RWPE1 (cell line): ENCODE measurements around the gene CASK.

Source experiments
- CTCF ChIA-PET: fragments of 350-600 bp; sonication (Branson Sonifier 250); formaldehyde crosslinking; extraction: SDS; loops from one replicate; lab custom pipeline; 2021; lab: Yijun Ruan, JAX
- POLR2A ChIA-PET: fragments of 400-600 bp; formaldehyde crosslinking; extraction: SDS; loops from one replicate; lab custom pipeline; 2020; ENCODE audit warnings: antibody characterized with exemption; ENCODE audit not compliant: low non-redundant PET; lab: Yijun Ruan, JAX
- DNase-seq: peaks from one replicate; pipeline ENCODE4 v3.0.0; 2012; ENCODE audit warnings: low spot score
- H3K27ac ChIP-seq: fragments of 450-650 bp; 2 replicates; pipeline ENCODE4 v1.5.1; 2017
- CTCF ChIP-seq: fragments of 450-650 bp; conservative IDR thresholded peaks from 2 replicates; pipeline ENCODE4 v1.5.1; 2017; ENCODE audit warnings: low read depth, mild to moderate bottlenecking

The CASK gene

GRCh38 chrX:41553688-41554087 lies 369.7 kb downstream of the CASK start:
- CTCF ChIA-PET, result no interaction called here
- TF ChIP-seq CTCF, result no peak
- no peak overlapping the region for H3K27ac ChIP-seq
- DNase-seq, result no peak
- POLR2A ChIA-PET, result no interaction called here

DNA sequence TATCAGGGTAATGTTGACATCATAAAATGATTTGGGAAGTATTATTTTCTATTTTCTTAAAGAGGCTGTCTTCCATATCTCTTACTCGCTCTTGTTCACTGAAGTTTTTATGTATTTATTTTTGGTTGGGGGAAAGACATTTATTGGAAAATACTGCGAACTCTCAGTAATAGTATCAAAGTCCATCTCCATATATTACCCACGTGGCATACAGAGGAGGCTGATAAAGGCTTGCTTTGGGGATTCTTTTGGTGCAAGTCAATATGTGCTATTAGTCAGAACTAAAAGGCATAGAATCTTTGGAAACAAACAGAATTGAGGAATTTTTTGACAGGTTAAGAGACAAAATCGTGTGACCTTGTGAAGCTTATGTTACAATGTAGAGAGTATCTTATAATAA lies 374.9 kb downstream of the CASK start:
- POLR2A ChIA-PET, result no interaction called here
- H3K27ac ChIP-seq, result no peak overlapping the region
- CTCF ChIA-PET, result no interaction called here
- no peak for TF ChIP-seq CTCF
- no peak for DNase-seq

DNA sequence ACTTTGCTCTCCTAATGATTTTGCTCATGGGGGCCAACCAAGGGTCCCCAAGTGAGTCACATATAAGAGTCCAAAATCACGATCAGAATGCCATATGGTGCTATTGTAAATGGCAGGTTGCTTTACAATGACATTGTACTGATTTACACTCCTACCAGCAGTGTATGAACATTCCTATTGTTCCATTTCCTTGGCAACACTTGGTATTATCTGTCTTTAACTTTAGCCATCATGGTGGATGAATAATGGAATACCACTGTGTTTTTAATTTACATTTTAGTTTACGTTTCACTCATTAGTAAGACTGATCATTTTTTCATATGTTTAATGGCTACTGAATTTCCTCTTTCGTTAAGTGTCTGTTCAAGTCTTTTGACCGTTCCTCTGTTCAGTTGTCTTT lies 379.7 kb downstream of the CASK start:
- TF ChIP-seq CTCF, result no peak
- no peak overlapping the region for H3K27ac ChIP-seq
- ChIA-PET POLR2A (no interaction called here), CTCF (no interaction called here)
- DNase-seq, result no peak

DNA sequence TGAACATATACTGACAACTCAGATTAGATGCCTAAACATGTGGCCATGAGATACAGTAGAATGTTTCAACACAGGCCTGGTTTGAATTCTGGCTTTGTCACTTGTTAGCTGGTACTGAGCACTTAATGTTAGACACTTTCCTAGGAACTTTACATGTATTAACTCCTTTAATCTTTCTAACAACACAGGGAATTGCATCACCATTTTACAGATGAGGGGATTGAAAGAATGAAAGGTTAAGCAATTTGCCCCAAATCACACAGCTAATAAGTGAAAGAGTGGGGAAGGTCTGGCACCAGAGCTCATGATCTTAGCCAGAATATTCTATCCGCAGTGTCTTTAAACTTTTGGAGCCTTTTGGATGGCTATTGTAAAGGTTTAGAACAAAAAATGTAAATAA lies 380.3 kb downstream of the CASK start:
- ChIA-PET CTCF (no interaction called here), POLR2A (no interaction called here)
- DNase-seq, result no peak
- no peak overlapping the region for H3K27ac ChIP-seq
- TF ChIP-seq CTCF, result no peak

GRCh38 chrX:41542536-41542935 lies 380.8 kb downstream of the CASK start:
- TF ChIP-seq CTCF, result no peak
- H3K27ac ChIP-seq, result no peak overlapping the region
- ChIA-PET POLR2A (no interaction called here), CTCF (no interaction called here)
- DNase-seq, result no peak

DNA sequence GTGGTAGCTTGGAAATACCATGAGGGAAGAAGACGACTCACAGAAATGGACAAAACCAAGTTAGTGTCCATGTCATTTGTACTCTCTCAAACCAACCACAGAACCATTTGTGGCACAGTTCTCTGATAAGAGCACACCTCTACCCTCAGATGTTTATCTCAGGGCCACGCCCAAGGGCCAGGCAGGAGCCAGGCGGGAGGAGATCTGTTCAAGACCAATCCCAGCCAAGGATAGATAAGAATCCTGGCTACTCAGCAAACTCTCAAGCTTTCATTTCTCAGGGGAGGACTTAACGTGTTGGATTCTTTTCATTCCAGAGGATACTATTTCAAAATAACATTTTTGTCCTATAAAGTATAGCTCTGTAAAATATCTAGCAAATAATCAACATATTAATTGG lies 381.2 kb downstream of the CASK start:
- POLR2A ChIA-PET, result no interaction called here
- CTCF ChIA-PET, result no interaction called here
- no peak for DNase-seq
- no peak for TF ChIP-seq CTCF
- no peak overlapping the region for H3K27ac ChIP-seq

GRCh38 chrX:41541386-41541785 lies 382.0 kb downstream of the CASK start:
- no peak for TF ChIP-seq CTCF
- no peak overlapping the region for H3K27ac ChIP-seq
- CTCF ChIA-PET, result no interaction called here
- POLR2A ChIA-PET, result no interaction called here
- no peak for DNase-seq
